ENCODE results near the gene BRI3.

DNA sequence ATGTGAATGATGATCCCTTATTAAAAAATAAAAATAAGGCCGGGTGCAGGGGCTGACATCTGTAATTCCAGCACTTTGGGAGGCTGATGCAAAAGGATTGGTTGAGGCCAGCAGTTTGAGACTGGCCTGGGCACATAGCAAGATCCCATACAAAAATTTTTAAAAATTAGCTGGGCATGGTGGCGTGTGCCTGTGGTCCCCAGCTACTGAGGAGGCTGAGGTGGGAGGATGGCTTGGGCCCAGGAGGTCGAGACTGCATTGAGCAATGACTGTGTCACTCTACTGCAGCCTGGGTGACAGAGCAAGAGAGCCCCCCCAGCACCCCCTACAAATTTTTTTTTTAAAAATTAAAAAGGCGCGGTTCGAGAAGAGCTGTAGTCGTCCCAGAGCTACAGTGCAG is 1.2 kb upstream of the BRI3 start:
- TF ChIP-seq ZFP36L1 (CRISPR knock-in tag; IDR thresholded peaks at IDR 0.05) (no peak), REXO4 (CRISPR knock-in tag; IDR thresholded peaks at IDR 0.05; ENCODE audit: borderline replicate concordance) (no peak), ZNF432 (CRISPR knock-in tag; IDR thresholded peaks at IDR 0.05; ENCODE audit: borderline replicate concordance) (no peak), SIN3A (IDR thresholded peaks at IDR 0.05; ENCODE audit: borderline replicate concordance, low read depth, low read length) (no peak), EZH2 (conservative IDR thresholded peaks at IDR 0.05; ENCODE audit: low read depth, low read length) (no peak), SRF (IDR thresholded peaks at IDR 0.05; ENCODE audit: low read depth, low read length) (no peak), ZNF12 (CRISPR knock-in tag; IDR thresholded peaks at IDR 0.05) (no peak), ZNF782 (CRISPR knock-in tag; IDR thresholded peaks at IDR 0.05; ENCODE audit: borderline replicate concordance) (no peak), ZSCAN29 (CRISPR knock-in tag; conservative IDR thresholded peaks at IDR 0.05) (no peak), ZKSCAN8 (CRISPR knock-in tag; IDR thresholded peaks at IDR 0.05; ENCODE audit: borderline replicate concordance) (no peak), POLR2A (IDR thresholded peaks at IDR 0.05; ENCODE audit: insufficient read depth in 1 of 2, low read depth in 2 of 2, low read length in 2 of 2) (no peak)
- TF ChIP-seq, protein P1, sequence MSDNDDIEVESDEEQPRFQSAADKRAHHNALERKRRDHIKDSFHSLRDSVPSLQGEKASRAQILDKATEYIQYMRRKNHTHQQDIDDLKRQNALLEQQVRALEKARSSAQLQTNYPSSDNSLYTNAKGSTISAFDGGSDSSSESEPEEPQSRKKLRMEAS (IDR thresholded peaks at IDR 0.05) = no peak
